Astrocyte (in vitro differentiated cells and primary cell): ENCODE results near the gene KCNQ1.

Source experiments
- EZH2 ChIP-seq: IDR thresholded peaks from 2 replicates; pipeline ENCODE4 v1.6.1; 2012; ENCODE audit warnings: mild to moderate bottlenecking, low read length, inconsistent platforms; ENCODE audit not compliant: insufficient read depth
- TF ChIP-seq, protein P1 (sequence below): IDR thresholded peaks from 2 replicates; pipeline ENCODE4 v1.5.1; 2011; ENCODE audit warnings: low read depth, mild to moderate bottlenecking, inconsistent platforms, low read length, moderate library complexity; ENCODE audit not compliant: insufficient read depth

DNA sequence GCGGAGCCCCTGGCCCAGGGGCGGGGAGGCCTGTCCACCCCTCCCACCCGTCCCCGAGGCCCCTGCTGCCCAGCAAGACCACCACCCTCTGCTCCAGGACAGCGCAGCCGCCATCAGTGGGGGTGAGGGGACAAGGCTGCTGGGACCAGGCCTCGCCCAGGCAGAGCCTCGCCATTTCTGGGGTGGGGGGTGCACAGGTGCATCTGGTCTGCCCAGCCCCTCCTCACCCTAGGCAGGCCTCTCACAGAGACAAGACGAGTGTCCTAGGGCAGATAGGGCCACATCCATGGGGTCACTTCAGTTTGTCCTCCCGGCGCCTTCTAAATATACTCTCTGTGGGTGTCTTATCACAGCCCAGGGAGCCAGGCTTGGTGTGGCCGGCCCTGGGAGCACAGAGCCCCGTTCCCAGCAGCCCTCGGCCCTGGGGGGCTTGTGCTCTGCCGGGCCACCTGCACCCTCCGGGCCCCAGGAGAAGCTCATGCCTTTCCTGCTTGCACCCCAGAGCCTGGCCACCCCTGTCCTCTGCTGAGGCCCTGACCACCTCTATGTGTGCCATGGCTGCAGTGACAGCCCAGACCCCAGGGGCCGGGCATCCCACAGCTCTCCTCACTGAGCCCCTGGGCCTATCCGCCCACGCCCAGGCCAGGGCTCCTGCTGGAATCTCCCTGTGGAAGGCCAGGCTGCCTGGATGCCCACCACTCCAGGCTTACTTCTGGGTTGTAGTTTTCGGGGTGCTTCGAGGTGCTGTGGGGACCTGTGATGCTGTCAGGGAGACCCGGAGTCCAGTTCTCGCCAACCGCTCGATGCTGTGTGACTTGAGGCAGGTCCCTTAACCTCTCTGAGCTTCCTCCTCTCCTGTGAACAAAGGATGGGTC is 70.8 kb downstream of the KCNQ1 start:
- TF ChIP-seq, protein P1, sequence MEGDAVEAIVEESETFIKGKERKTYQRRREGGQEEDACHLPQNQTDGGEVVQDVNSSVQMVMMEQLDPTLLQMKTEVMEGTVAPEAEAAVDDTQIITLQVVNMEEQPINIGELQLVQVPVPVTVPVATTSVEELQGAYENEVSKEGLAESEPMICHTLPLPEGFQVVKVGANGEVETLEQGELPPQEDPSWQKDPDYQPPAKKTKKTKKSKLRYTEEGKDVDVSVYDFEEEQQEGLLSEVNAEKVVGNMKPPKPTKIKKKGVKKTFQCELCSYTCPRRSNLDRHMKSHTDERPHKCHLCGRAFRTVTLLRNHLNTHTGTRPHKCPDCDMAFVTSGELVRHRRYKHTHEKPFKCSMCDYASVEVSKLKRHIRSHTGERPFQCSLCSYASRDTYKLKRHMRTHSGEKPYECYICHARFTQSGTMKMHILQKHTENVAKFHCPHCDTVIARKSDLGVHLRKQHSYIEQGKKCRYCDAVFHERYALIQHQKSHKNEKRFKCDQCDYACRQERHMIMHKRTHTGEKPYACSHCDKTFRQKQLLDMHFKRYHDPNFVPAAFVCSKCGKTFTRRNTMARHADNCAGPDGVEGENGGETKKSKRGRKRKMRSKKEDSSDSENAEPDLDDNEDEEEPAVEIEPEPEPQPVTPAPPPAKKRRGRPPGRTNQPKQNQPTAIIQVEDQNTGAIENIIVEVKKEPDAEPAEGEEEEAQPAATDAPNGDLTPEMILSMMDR, result no peak
- TF ChIP-seq EZH2, result no peak
